ENCODE results near the gene CNIH3. TPM values are rescaled to one million over a fixed set of nuclear protein-coding genes. Genes with fewer than 3 reads are reported as not detected.

Gene CNIH3
- total and polyA plus RNA-seq, 2 donors (not counting 3 experiments of a cell fraction or from before 2014, with no cell fraction given) = 1.3 to 2.5 TPM

- no TSS peak for BruUV-seq (replicated peaks)
- H3K27ac ChIP-seq (ENCODE audit: insufficient read depth, low read depth, low read length) = no peak overlapping the region
- no peaks in the 10 kb centered on the region for H3K79me2 ChIP-seq (ENCODE audit: control insufficient read depth, insufficient read depth, low read length)
- ChIA-PET POLR2A (no interaction called here), CTCF (interaction anchor here (0.9 to 1.9 kb wide), 4 partner anchors 13 to 283 kb away, joined by 3 to 7 read pairs (median 4); no protein-coding TSS in a partner anchor)
- H2AFZ ChIP-seq (ENCODE audit: low read depth, low read length) = no peak overlapping the region
- dilution Hi-C loops (cut with MboI; ENCODE audit: extremely low pct_ligation_motif_present, low sequenced_read_pairs) (no loop called here), intact Hi-C loops (cut with micrococcal nuclease) (no loop called here)
- TF ChIP-seq JUN (IDR thresholded peaks at IDR 0.05; ENCODE audit: borderline replicate concordance, insufficient read depth, insufficient read length, low read depth) (no peak), EZH2 (IDR thresholded peaks at IDR 0.05; ENCODE audit: borderline replicate concordance, low read depth, low read length, severe bottlenecking) (no peak), GATA2 (IDR thresholded peaks at IDR 0.05; ENCODE audit: insufficient read depth, insufficient read length, low read depth, low read length) (peak; percentile 42)
- FAIRE-seq = no peak
- no peaks in the 10 kb centered on the region for H3K27me3 ChIP-seq (ENCODE audit: control insufficient read depth in 2 of 2, insufficient read depth in 2 of 2, low read length in 2 of 2)
- H3K36me3 ChIP-seq (ENCODE audit: control insufficient read depth in 2 of 2, extremely low read depth in 1 of 2, insufficient read depth in 2 of 2, low read length in 2 of 2) = no peaks in the 10 kb centered on the region
- H3K9ac ChIP-seq (replicated peaks; ENCODE audit: extremely low read depth, insufficient read depth, low read length) = no peak overlapping the region
- no peaks in the 10 kb centered on the region for H4K20me1 ChIP-seq (replicated peaks; ENCODE audit: control insufficient read depth, extremely low read depth, insufficient read depth, low read length)
- peaks cover 3% of the 10 kb centered on the region for H3K4me1 ChIP-seq (ENCODE audit: control insufficient read depth, extremely low read depth, insufficient read depth, low read length)
- DNase-seq (ENCODE audit: low read depth, low spot score) = peak; percentile 58
- no peak overlapping the region for H3K4me2 ChIP-seq (ENCODE audit: insufficient read depth, low read length)
- H3K9me3 ChIP-seq (replicated peaks; ENCODE audit: control insufficient read depth, insufficient read depth, low read length) = no peaks in the 10 kb centered on the region
- H3K9me1 ChIP-seq (replicated peaks; ENCODE audit: control insufficient read depth, extremely low read depth, insufficient read depth, low read length) = no peaks in the 10 kb centered on the region
- no peak overlapping the region for H3K4me3 ChIP-seq (replicated peaks in 1 of 3; ENCODE audit: insufficient read depth in 1 of 3, low read depth in 1 of 3, low read length in 3 of 3)
Measured at GRCh38 chr1:224639426-224639975, 23.4 kb downstream of the CNIH3 start.

- CTCF ChIA-PET = interaction anchor here (1.3 to 1.9 kb wide), 3 partner anchors 17 to 283 kb away, joined by 3 to 7 read pairs (median 4); no protein-coding TSS in a partner anchor
Measured at GRCh38 chr1:224640018-224640417, 23.9 kb downstream of the CNIH3 start.

More at GRCh38 chr1:224640018-224640417, 23.9 kb downstream of the CNIH3 start:
- Histone ChIP-seq H3K9me3 (replicated peaks; ENCODE audit: control insufficient read depth, insufficient read depth, low read length) (no peaks in the 10 kb centered on the region), H3K4me3 (replicated peaks in 1 of 3; ENCODE audit: insufficient read depth in 1 of 3, low read depth in 1 of 3, low read length in 3 of 3) (no peak overlapping the region), H3K27ac (ENCODE audit: insufficient read depth, low read depth, low read length) (no peak overlapping the region), H3K4me2 (ENCODE audit: insufficient read depth, low read length) (no peak overlapping the region), H3K4me1 (ENCODE audit: control insufficient read depth, extremely low read depth, insufficient read depth, low read length) (peaks cover 3% of the 10 kb centered on the region), H3K9me1 (replicated peaks; ENCODE audit: control insufficient read depth, extremely low read depth, insufficient read depth, low read length) (no peaks in the 10 kb centered on the region), H3K27me3 (ENCODE audit: control insufficient read depth in 2 of 2, insufficient read depth in 2 of 2, low read length in 2 of 2) (no peaks in the 10 kb centered on the region), H2AFZ (ENCODE audit: low read depth, low read length) (no peak overlapping the region), H3K9ac (replicated peaks; ENCODE audit: extremely low read depth, insufficient read depth, low read length) (no peak overlapping the region), H3K36me3 (ENCODE audit: control insufficient read depth in 2 of 2, extremely low read depth in 1 of 2, insufficient read depth in 2 of 2, low read length in 2 of 2) (no peaks in the 10 kb centered on the region), H3K79me2 (ENCODE audit: control insufficient read depth, insufficient read depth, low read length) (no peaks in the 10 kb centered on the region), H4K20me1 (replicated peaks; ENCODE audit: control insufficient read depth, extremely low read depth, insufficient read depth, low read length) (no peaks in the 10 kb centered on the region)
- FAIRE-seq (no peak), DNase-seq (ENCODE audit: low read depth, low spot score) (no peak)
- no TSS peak for BruUV-seq (replicated peaks)
- POLR2A ChIA-PET = no interaction called here
- no peak for TF ChIP-seq EZH2 (IDR thresholded peaks at IDR 0.05; ENCODE audit: borderline replicate concordance, low read depth, low read length, severe bottlenecking)
- TF ChIP-seq POLR2A (IDR thresholded peaks at IDR 0.05; ENCODE audit: low read depth, low read length) = no peak
- no peak for TF ChIP-seq MYC (IDR thresholded peaks at IDR 0.05; ENCODE audit: low read depth, low read length)
- TF ChIP-seq FOS (IDR thresholded peaks at IDR 0.05; ENCODE audit: borderline replicate concordance, insufficient read depth, low read length) = no peak
- TF ChIP-seq CTCF (IDR thresholded peaks at IDR 0.05; ENCODE audit: extremely low read depth in 1 of 2, insufficient read depth in 1 of 2, low read depth in 1 of 2, low read length in 2 of 2) = no peak
- no peak for TF ChIP-seq POLR2AphosphoS5 (IDR thresholded peaks at IDR 0.05; ENCODE audit: insufficient read depth, low read depth, low read length)
- TF ChIP-seq JUN (IDR thresholded peaks at IDR 0.05; ENCODE audit: borderline replicate concordance, insufficient read depth, insufficient read length, low read depth) = no peak
- TF ChIP-seq MAX (IDR thresholded peaks at IDR 0.05; ENCODE audit: insufficient read depth, insufficient read length) = no peak
- no peak for TF ChIP-seq GATA2 (IDR thresholded peaks at IDR 0.05; ENCODE audit: insufficient read depth, insufficient read length, low read depth, low read length)
- intact Hi-C loops (cut with micrococcal nuclease) (no loop called here), dilution Hi-C loops (cut with MboI; ENCODE audit: extremely low pct_ligation_motif_present, low sequenced_read_pairs) (no loop called here)

All from endothelial cell of umbilical vein (primary cell).